ENCODE measurements around the gene SLC40A1. TPM values are rescaled to one million over a fixed set of nuclear protein-coding genes. Genes with fewer than 3 reads are reported as not detected.

SLC40A1 gene
- total and polyA plus RNA-seq, 9 donors: 243 to 515 (median 361) TPM

DNA sequence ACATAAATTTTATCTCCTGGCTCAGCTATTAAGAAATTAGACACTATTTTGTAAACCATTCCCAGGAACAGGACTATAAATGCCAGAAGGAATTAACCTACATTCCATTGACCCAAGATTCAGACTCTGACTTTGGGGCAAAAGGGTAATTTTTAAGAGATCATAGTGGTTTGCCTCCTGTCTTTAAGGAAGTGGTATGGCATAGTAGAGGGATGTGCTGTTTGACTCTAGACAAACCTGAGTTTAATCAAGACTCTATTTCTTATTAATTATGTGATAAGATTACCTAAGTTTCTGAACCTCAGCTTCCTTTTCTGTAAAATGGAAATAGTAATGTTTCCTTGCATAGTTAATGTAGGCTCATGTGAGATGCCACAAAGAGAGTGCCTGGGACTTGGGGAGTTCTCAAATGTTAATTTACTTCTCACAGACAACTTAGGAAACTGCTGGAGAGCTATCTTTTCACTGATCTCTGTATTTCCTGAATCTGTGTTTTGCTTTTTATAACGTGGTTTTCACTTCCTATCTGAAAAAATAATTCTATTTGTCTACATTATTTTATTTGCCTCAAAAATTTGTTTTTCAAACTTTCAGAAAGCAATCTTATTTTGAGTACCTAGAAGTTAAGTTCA, 11.9 kb upstream of the SLC40A1 start:
- Histone ChIP-seq H3K27me3 (no peaks in the 10 kb centered on the region), H3K27ac (no peak overlapping the region), H3K4me3 (no peak overlapping the region), H3K4me1 (ENCODE audit: insufficient read depth) (no peaks in the 10 kb centered on the region), H3K36me3 (no peaks in the 10 kb centered on the region), H3K9me3 (no peaks in the 10 kb centered on the region)
- intact Hi-C loops (cut with DNase I): no loop called here
- WGBS, 3 donors: 9 to 32% (median 16%) methylated on average over 1 of the region's 1 CpG
- no peak for TF ChIP-seq EP300 (IDR thresholded peaks at IDR 0.05)
- TF ChIP-seq POLR2A (IDR thresholded peaks at IDR 0.05): no peak
- TF ChIP-seq, protein P1, sequence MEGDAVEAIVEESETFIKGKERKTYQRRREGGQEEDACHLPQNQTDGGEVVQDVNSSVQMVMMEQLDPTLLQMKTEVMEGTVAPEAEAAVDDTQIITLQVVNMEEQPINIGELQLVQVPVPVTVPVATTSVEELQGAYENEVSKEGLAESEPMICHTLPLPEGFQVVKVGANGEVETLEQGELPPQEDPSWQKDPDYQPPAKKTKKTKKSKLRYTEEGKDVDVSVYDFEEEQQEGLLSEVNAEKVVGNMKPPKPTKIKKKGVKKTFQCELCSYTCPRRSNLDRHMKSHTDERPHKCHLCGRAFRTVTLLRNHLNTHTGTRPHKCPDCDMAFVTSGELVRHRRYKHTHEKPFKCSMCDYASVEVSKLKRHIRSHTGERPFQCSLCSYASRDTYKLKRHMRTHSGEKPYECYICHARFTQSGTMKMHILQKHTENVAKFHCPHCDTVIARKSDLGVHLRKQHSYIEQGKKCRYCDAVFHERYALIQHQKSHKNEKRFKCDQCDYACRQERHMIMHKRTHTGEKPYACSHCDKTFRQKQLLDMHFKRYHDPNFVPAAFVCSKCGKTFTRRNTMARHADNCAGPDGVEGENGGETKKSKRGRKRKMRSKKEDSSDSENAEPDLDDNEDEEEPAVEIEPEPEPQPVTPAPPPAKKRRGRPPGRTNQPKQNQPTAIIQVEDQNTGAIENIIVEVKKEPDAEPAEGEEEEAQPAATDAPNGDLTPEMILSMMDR (IDR thresholded peaks at IDR 0.05): no peak
- no peak for DNase-seq

DNA sequence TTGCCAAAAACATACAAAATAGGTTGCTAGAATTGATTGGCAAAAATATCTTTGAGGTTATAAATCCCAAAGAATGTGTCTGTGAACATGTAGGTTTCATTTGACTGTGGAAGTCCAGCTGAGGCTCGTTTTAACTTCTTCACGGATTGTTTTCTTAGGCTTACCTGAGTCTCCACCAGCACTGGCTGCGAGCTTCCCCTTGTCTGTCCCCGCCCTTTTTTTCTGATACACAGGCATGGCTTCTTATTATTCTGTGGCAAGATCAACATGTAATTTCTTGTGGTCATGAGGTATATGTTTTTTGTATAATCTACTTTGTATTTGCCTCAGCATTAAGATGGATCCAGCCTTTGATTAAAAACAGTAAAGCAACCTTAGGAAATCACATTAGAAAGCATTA, 7.2 kb upstream of the SLC40A1 start:
- Histone ChIP-seq H3K27ac (no peak overlapping the region), H3K36me3 (no peaks in the 10 kb centered on the region), H3K9me3 (no peaks in the 10 kb centered on the region), H3K27me3 (no peaks in the 10 kb centered on the region), H3K4me3 (no peak overlapping the region), H3K4me1 (ENCODE audit: insufficient read depth) (peaks cover 6% of the 10 kb centered on the region)
- TF ChIP-seq, protein P1 (IDR thresholded peaks at IDR 0.05): no peak
- no peak for TF ChIP-seq POLR2A (IDR thresholded peaks at IDR 0.05)
- no peak for TF ChIP-seq EP300 (IDR thresholded peaks at IDR 0.05)
- intact Hi-C loops (cut with DNase I): no loop called here
- 94 to 99% (median 98%) methylated on average over 4 of the region's 4 CpGs for WGBS, 3 donors
- DNase-seq: no peak

DNA sequence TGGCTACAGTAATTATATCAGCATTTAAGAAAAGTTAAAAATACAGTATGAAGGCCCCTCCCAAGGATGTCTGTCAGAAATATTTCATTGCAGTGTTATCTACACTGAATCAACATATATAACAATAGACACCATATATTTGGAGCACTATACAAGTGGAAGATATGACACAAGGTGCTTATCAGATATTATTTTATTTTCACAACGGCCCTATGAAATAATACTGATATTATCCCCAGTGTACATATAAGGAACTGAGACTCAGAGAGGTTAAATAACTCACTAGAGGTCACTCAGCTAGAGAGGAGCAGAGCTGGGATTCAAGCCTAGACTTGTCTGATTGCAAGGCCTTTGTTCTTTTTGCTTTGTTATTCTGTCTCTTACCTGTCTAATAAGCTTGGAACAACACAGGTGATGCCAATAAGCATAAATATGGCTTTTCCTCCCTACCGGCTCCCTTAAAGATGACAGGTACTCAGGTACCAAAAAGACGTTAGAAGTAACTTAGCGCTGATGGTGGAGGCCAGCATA, 4.7 kb upstream of the SLC40A1 start:
- WGBS, 3 donors: 79 to 86% (median 85%) methylated on average over 4 of the region's 4 CpGs
- H3K9me3 ChIP-seq: no peaks in the 10 kb centered on the region
- no peaks in the 10 kb centered on the region for H3K27me3 ChIP-seq
- H3K4me1 ChIP-seq (ENCODE audit: insufficient read depth): peaks cover 10% of the 10 kb centered on the region
- H3K36me3 ChIP-seq: no peaks in the 10 kb centered on the region
- no peak overlapping the region for H3K4me3 ChIP-seq
- H3K27ac ChIP-seq: peak overlapping the region in 1 of 2 donors; percentile 1
- no peak for DNase-seq
- TF ChIP-seq, protein P1 (IDR thresholded peaks at IDR 0.05): no peak
- TF ChIP-seq POLR2A (IDR thresholded peaks at IDR 0.05) (no peak), EP300 (IDR thresholded peaks at IDR 0.05) (no peak)
- intact Hi-C loops (cut with DNase I): no loop called here

DNA sequence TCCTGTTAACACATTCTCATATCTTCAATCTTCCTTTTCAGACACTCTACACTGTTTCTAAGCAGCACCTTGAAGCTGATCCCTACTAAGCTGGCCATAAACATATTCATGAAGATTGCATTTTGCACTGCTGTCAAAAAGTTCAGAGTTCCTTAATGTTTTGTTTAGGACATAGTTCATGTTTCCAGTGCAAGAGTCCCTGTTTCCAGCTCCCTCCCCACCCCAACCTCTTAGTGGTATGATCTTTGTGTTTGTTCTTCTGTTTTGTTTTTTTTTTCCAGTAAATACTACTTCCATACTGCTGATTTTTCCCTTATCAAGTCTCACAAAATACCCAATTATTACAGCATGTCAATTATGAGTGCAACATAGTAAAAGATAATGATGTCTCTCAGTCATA, 4.1 kb upstream of the SLC40A1 start:
- Histone ChIP-seq H3K36me3 (no peaks in the 10 kb centered on the region), H3K27ac (peak overlapping the region in 1 of 2 donors; percentile 1), H3K4me3 (no peak overlapping the region), H3K4me1 (ENCODE audit: insufficient read depth) (peaks cover 10% of the 10 kb centered on the region), H3K27me3 (no peaks in the 10 kb centered on the region), H3K9me3 (no peaks in the 10 kb centered on the region)
- DNase-seq: no peak
- intact Hi-C loops (cut with DNase I): loop anchor here in 1 of 4 donors (5.0 kb wide), 1 partner anchor 78 kb away; the partner anchor contains the start of gene ASNSD1
- TF ChIP-seq, protein P1 (IDR thresholded peaks at IDR 0.05): no peak
- no peak for TF ChIP-seq EP300 (IDR thresholded peaks at IDR 0.05)
- TF ChIP-seq POLR2A (IDR thresholded peaks at IDR 0.05): no peak
